Calu3 (cell line): Measurements from ENCODE around the gene LSM12. TPM values are rescaled to one million over a fixed set of nuclear protein-coding genes. Genes with fewer than 3 reads are reported as not detected.

Source experiments
- BruUV-seq: library from RNA; stranded (reverse); fragments of 400-500 nt; replicated peaks from 2 replicates; lab custom pipeline; 2021; lab: Mats Ljungman, UMichigan
- CTCF ChIA-PET: fragments of 300-600 bp; sonication (Branson Sonifier 250); formaldehyde crosslinking; loops from one replicate; lab custom pipeline; 2022; ENCODE audit warnings: antibody characterized with exemption; lab: Charles Lee
- DNase-seq: peaks from one replicate; pipeline ENCODE4 v3.0.0; 2022
- H3K27ac Mint-ChIP-seq: one replicate; pipeline ENCODE4 v1.8.0; 2022; ENCODE audit warnings: mixed read lengths; ENCODE audit not compliant: unreplicated experiment
- H3K27me3 Mint-ChIP-seq: one replicate; pipeline ENCODE4 v1.8.0; 2022; ENCODE audit warnings: mixed read lengths; ENCODE audit not compliant: unreplicated experiment
- H3K36me3 Mint-ChIP-seq: one replicate; pipeline ENCODE4 v1.8.0; 2022; ENCODE audit warnings: mild to moderate bottlenecking, moderate library complexity, mixed read lengths; ENCODE audit not compliant: insufficient read depth, unreplicated experiment
- H3K4me1 Mint-ChIP-seq: one replicate; pipeline ENCODE4 v1.8.0; 2022; ENCODE audit warnings: mild to moderate bottlenecking, low read depth, mixed read lengths; ENCODE audit not compliant: unreplicated experiment
- H3K4me3 Mint-ChIP-seq: one replicate; pipeline ENCODE4 v1.8.0; 2022; ENCODE audit warnings: mild to moderate bottlenecking, low read depth, moderate library complexity, mixed read lengths; ENCODE audit not compliant: unreplicated experiment
- H3K9me3 Mint-ChIP-seq: one replicate; pipeline ENCODE4 v1.8.0; 2022; ENCODE audit warnings: low read depth, mixed read lengths; ENCODE audit not compliant: unreplicated experiment
- CTCF ChIP-seq: fragments of 200-600 bp; IDR thresholded peaks from one replicate; pipeline ENCODE4 v1.8.0; 2022; ENCODE audit warnings: antibody characterized with exemption; ENCODE audit not compliant: unreplicated experiment
- intact Hi-C: fragments of 100-400 bp; cut with micrococcal nuclease; formaldehyde crosslinking; loops from one replicate; pipeline ENCODE4 v1.10.0; 2022; ENCODE audit not compliant: unreplicated experiment
- total RNA-seq: library from RNA; stranded (reverse); gene quantifications from 2 replicates; pipeline ENCODE4 v1.2.3, GENCODE V29; 2022

LSM12 gene
- total RNA-seq, 1 experiment from 2014 or later: 79.5 TPM

DNA sequence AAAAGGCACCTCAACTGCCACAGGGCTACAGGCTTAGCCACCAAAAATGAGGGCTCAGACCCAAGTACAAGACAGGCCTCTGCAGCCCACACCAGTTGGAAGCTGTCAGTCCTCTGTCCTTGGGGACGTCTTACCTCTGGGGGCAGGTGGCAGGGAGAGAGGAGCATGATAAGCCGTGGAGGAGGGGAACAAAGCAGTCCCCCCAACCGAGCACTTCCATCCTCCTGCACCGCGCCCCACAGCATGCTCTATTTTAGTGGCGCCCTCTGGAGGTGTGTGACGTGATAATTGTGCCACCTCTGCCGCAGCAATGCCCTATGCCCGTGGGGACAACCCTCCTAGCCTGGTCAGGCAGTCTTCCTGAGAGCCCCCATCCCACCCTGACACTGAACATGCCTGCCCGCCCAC, 17.7 kb upstream of the LSM12 start:
- peaks cover 13% of the 10 kb centered on the region for H3K4me1 Mint-ChIP-seq
- intact Hi-C loops: no loop called here
- H3K36me3 Mint-ChIP-seq: peaks cover 44% of the 10 kb centered on the region
- H3K27me3 Mint-ChIP-seq: no peaks in the 10 kb centered on the region
- H3K9me3 Mint-ChIP-seq: no peaks in the 10 kb centered on the region
- BruUV-seq: no TSS peak
- no peak overlapping the region for H3K27ac Mint-ChIP-seq
- CTCF ChIA-PET: interaction anchor here (0.6 to 2.4 kb wide), 12 partner anchors 10 to 651 kb away, joined by 3 to 43 read pairs (median 4); partner anchors contain the start of genes GRN and HDAC5
- peak; percentile 77 for TF ChIP-seq CTCF
- peak; percentile 62 for DNase-seq
- H3K4me3 Mint-ChIP-seq: no peak overlapping the region

DNA sequence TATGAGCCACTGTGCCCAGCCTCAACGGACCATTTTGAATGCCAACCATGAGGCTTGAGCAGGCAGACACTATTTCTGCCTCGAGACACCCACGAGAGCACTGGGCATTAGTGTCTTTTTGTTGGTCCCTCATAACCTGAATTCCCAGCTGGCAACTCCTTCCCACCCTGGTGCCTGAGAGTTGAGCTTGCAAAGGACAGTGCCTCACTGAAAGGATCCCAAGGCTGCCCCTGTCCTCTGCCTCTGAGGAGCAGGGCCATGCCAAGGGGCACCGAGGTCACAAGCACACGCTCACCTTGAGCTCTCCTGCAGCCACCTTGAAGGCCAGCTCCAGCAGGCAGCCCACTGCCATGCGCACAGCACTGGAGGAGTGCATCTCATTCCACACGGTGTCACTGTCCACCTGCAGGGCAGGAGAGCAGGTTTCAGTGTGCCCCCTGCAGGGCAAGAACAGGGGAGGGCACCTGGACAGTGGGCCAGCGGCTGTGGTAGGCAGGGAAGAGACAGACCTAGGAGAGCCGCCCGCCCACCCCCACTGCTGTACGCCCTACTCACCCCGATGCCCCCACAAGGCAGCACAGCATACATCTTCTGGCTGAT, 16.9 kb upstream of the LSM12 start:
- peaks cover 50% of the 10 kb centered on the region for H3K36me3 Mint-ChIP-seq
- TF ChIP-seq CTCF: peak; percentile 91
- peak; percentile 75 for DNase-seq
- BruUV-seq: no TSS peak
- H3K9me3 Mint-ChIP-seq: no peaks in the 10 kb centered on the region
- H3K4me1 Mint-ChIP-seq: peaks cover 13% of the 10 kb centered on the region
- no peak overlapping the region for H3K4me3 Mint-ChIP-seq
- H3K27me3 Mint-ChIP-seq: no peaks in the 10 kb centered on the region
- intact Hi-C loops: loop anchor here (2.0 kb wide), 1 partner anchor 31 kb away; no protein-coding TSS in a partner anchor
- H3K27ac Mint-ChIP-seq: no peak overlapping the region
- CTCF ChIA-PET: interaction anchor here (0.6 to 2.4 kb wide), 14 partner anchors 9 to 262 kb away, joined by 3 to 43 read pairs (median 4); partner anchors contain the start of genes GRN, HDAC5 and LSM12

- Mint-ChIP-seq H3K27me3 (no peaks in the 10 kb centered on the region), H3K36me3 (peaks cover 50% of the 10 kb centered on the region), H3K9me3 (no peaks in the 10 kb centered on the region), H3K4me1 (peaks cover 9% of the 10 kb centered on the region), H3K4me3 (no peak overlapping the region), H3K27ac (no peak overlapping the region)
- no TSS peak for BruUV-seq
- no peak for TF ChIP-seq CTCF
- intact Hi-C loops: loop anchor here (2.0 kb wide), 1 partner anchor 32 kb away; no protein-coding TSS in a partner anchor
- CTCF ChIA-PET: interaction anchor here (1.2 to 2.4 kb wide), 5 partner anchors 10 to 85 kb away, joined by 4 to 43 read pairs (median 6); partner anchors contain the start of gene HDAC5
- no peak for DNase-seq
Measured at GRCh38 chr17:44082256-44082927, 15.9 kb upstream of the LSM12 start.

- H3K4me3 Mint-ChIP-seq: no peak overlapping the region
- peaks cover 43% of the 10 kb centered on the region for H3K36me3 Mint-ChIP-seq
- intact Hi-C loops: loop anchor here (2.0 kb wide), 1 partner anchor 33 kb away; no protein-coding TSS in a partner anchor
- CTCF ChIA-PET: interaction anchor here (0.5 to 2.4 kb wide), 2 partner anchors 34 to 45 kb away, joined by 4 to 19 read pairs; no protein-coding TSS in a partner anchor
- peaks cover 2% of the 10 kb centered on the region for H3K4me1 Mint-ChIP-seq
- DNase-seq: no peak
- no peaks in the 10 kb centered on the region for H3K27me3 Mint-ChIP-seq
- H3K27ac Mint-ChIP-seq: no peak overlapping the region
- TF ChIP-seq CTCF: no peak
- H3K9me3 Mint-ChIP-seq: no peaks in the 10 kb centered on the region
- no TSS peak for BruUV-seq
Measured at GRCh38 chr17:44081681-44082080, 15.2 kb upstream of the LSM12 start.
